H1 (cell line): ENCODE results near the gene CDX2. TPM values are rescaled to one million over a fixed set of nuclear protein-coding genes. Genes with fewer than 3 reads are reported as not detected.

Experiments
- CTCF ChIA-PET: fragments of 300-600 bp; sonication (Branson Sonifier 250); formaldehyde crosslinking; loops from one replicate; lab custom pipeline; 2021; ENCODE audit not compliant: partially characterized antibody; lab: Charles Lee
- POLR2A ChIA-PET: fragments of 300-600 bp; sonication (Branson Sonifier 250); formaldehyde crosslinking; loops from one replicate; lab custom pipeline; 2021; ENCODE audit warnings: inconsistent platforms; ENCODE audit not compliant: partially characterized antibody; lab: Charles Lee
- DNase-seq, 2 experiments: peaks; one replicate each; pipeline versions ENCODE4 v3.0.0 to v3.0.0-alpha.2; 2010 to 2022; ENCODE audit warnings: low spot score in 2 of 2, low read depth in 1 of 2, mixed read lengths in 1 of 2
- FAIRE-seq: peaks from 2 replicates; lab custom pipeline; 2011; peaks lifted over from hg19 to GRCh38; lab: Jason Lieb, UNC
- H2AFZ ChIP-seq: 2 replicates; pipeline ENCODE4 v1.8.1; 2012; ENCODE audit warnings: low read length, inconsistent platforms
- H2AK5ac ChIP-seq: 2 replicates; pipeline ENCODE4 v1.6.1; 2013; ENCODE audit warnings: low read depth, low read length
- H2BK120ac ChIP-seq: replicated peaks from 2 replicates; pipeline ENCODE3; 2013; ENCODE audit warnings: low read depth, low read length, inconsistent platforms
- H2BK12ac ChIP-seq: 2 replicates; pipeline ENCODE4 v1.6.1; 2013; ENCODE audit warnings: low read depth, low read length
- H2BK15ac ChIP-seq: 2 replicates; pipeline ENCODE4 v1.6.1; 2013; ENCODE audit warnings: low read length
- H2BK20ac ChIP-seq: 2 replicates; pipeline ENCODE4 v1.6.1; 2013; ENCODE audit warnings: low read length
- H2BK5ac ChIP-seq: 2 replicates; pipeline ENCODE4 v1.6.1; 2013; ENCODE audit warnings: low read depth, low read length
- H3K14ac ChIP-seq: 2 replicates; pipeline ENCODE4 v1.6.1; 2013; ENCODE audit warnings: inconsistent platforms; ENCODE audit not compliant: insufficient read length
- H3K18ac ChIP-seq: 2 replicates; pipeline ENCODE4 v1.6.1; 2013; ENCODE audit warnings: low read length; ENCODE audit errors: extremely low read depth
- H3K23ac ChIP-seq: 2 replicates; pipeline ENCODE4 v1.6.1; 2013; ENCODE audit warnings: inconsistent platforms; ENCODE audit not compliant: insufficient read length
- H3K23me2 ChIP-seq: 2 replicates; pipeline ENCODE4 v1.6.1; 2013; ENCODE audit warnings: low read depth, low read length
- H3K27ac ChIP-seq: 2 replicates; pipeline ENCODE4 v1.6.1; 2011; ENCODE audit warnings: low read depth, low read length, inconsistent platforms
- H3K27me3 ChIP-seq, 4 experiments: replicated peaks in 1 of 4; 1 replicate in 1 of 4; 2 replicates in 3 of 4; pipeline versions ENCODE4 v1.6.1 to v1.8.1; 2011 to 2013; ENCODE audit warnings: low read length in 3 of 4, mild to moderate bottlenecking in 3 of 4, inconsistent platforms in 2 of 4, mixed read lengths in 2 of 4, moderate library complexity in 1 of 4; ENCODE audit not compliant: control insufficient read depth in 3 of 4, insufficient read depth in 3 of 4; ENCODE audit errors: extremely low read depth in 1 of 4
- H3K36me3 ChIP-seq, 4 experiments: 2 replicates each; pipeline versions ENCODE4 v1.6.1 to v1.8.1; 2011 to 2013; ENCODE audit warnings: mild to moderate bottlenecking in 4 of 4, low read length in 3 of 4, moderate library complexity in 2 of 4, control low read depth in 1 of 4, inconsistent platforms in 1 of 4; ENCODE audit not compliant: insufficient read depth in 4 of 4, control insufficient read depth in 2 of 4
- H3K4ac ChIP-seq: replicated peaks from 2 replicates; pipeline ENCODE3; 2013; ENCODE audit warnings: low read length, low read depth, mixed read lengths, inconsistent platforms; ENCODE audit not compliant: insufficient read length
- H3K4me1 ChIP-seq, 4 experiments: replicated peaks in 1 of 4; 1 replicate in 1 of 4; 2 replicates in 3 of 4; pipeline versions ENCODE4 v1.6.1 to v1.8.1; 2011 to 2013; ENCODE audit warnings: low read length in 3 of 4, inconsistent platforms in 2 of 4, mixed read lengths in 1 of 4; ENCODE audit not compliant: insufficient read depth in 4 of 4, control insufficient read depth in 3 of 4
- H3K4me2 ChIP-seq, 2 experiments: 2 replicates each; pipeline versions ENCODE4 v1.6.1 to v1.8.1; 2011 to 2013; ENCODE audit warnings: low read depth in 2 of 2, low read length in 2 of 2, control low read depth in 1 of 2, inconsistent platforms in 1 of 2, mild to moderate bottlenecking in 1 of 2; ENCODE audit not compliant: insufficient read depth in 1 of 2
- H3K4me3 ChIP-seq, 4 experiments: fragments of 200-600, 300-600 bp in 1 of 4; sonication (generic), shearing (Covaris generic), sonication (Bioruptor Twin) in 1 of 4; 2 replicates each; pipeline versions ENCODE4 v1.5.1 to v1.8.1; 2011 to 2016; ENCODE audit warnings: low read length in 4 of 4, low read depth in 3 of 4, control low read depth in 2 of 4, inconsistent platforms in 2 of 4, mild to moderate bottlenecking in 2 of 4, mixed read lengths in 1 of 4, moderate library complexity in 1 of 4; ENCODE audit not compliant: insufficient read depth in 2 of 4; ENCODE audit errors: extremely low read depth in 1 of 4
- H3K56ac ChIP-seq: replicated peaks from 2 replicates; pipeline ENCODE3; 2013; ENCODE audit warnings: low read depth, mild to moderate bottlenecking, mixed read lengths, low read length, inconsistent platforms; ENCODE audit not compliant: insufficient read length
- H3K79me1 ChIP-seq: 2 replicates; pipeline ENCODE4 v1.6.1; 2013; ENCODE audit warnings: low read depth, low read length, control low read depth
- H3K79me2 ChIP-seq, 2 experiments: 2 replicates each; pipeline versions ENCODE4 v1.6.1 to v1.8.1; 2012 to 2013; ENCODE audit warnings: low read length in 2 of 2, mild to moderate bottlenecking in 2 of 2, inconsistent platforms in 1 of 2; ENCODE audit not compliant: insufficient read depth in 2 of 2, control insufficient read depth in 1 of 2
- H3K9ac ChIP-seq, 4 experiments: replicated peaks in 1 of 4; 1 replicate in 1 of 4; 2 replicates in 3 of 4; pipeline versions ENCODE4 v1.6.1 to v1.8.1; 2011 to 2013; ENCODE audit warnings: low read depth in 3 of 4, low read length in 3 of 4, control low read depth in 2 of 4, mild to moderate bottlenecking in 2 of 4, moderate library complexity in 2 of 4, inconsistent platforms in 1 of 4; ENCODE audit errors: extremely low read depth in 1 of 4
- H3K9me3 ChIP-seq, 2 experiments: 2 replicates each; pipeline versions ENCODE4 v1.6.1 to v1.8.1; 2012 to 2013; ENCODE audit warnings: mild to moderate bottlenecking in 2 of 2, moderate library complexity in 2 of 2, control low read depth in 1 of 2, inconsistent platforms in 1 of 2, low read depth in 1 of 2, low read length in 1 of 2, mixed read lengths in 1 of 2; ENCODE audit not compliant: insufficient read depth in 2 of 2
- H4K20me1 ChIP-seq, 2 experiments: replicated peaks in 1 of 2; 2 replicates each; pipeline versions ENCODE3 to v1.8.1; 2011 to 2013; ENCODE audit warnings: inconsistent platforms in 2 of 2, low read length in 2 of 2, mild to moderate bottlenecking in 1 of 2; ENCODE audit not compliant: insufficient read depth in 2 of 2, control insufficient read depth in 1 of 2
- H4K5ac ChIP-seq: 2 replicates; pipeline ENCODE4 v1.6.1; 2013; ENCODE audit warnings: low read length, low read depth, mixed read lengths, inconsistent platforms; ENCODE audit not compliant: insufficient read length
- H4K8ac ChIP-seq: 2 replicates; pipeline ENCODE4 v1.8.0; 2013; ENCODE audit warnings: mild to moderate bottlenecking, moderate library complexity, low read length, inconsistent platforms; ENCODE audit not compliant: insufficient read depth; ENCODE audit errors: extremely low read depth
- H4K91ac ChIP-seq: replicated peaks from 2 replicates; pipeline ENCODE3; 2013; ENCODE audit warnings: low read length, mixed read lengths, inconsistent platforms; ENCODE audit not compliant: insufficient read length
- ASH2L ChIP-seq: fragments of 200-600, 300-600 bp; sonication (generic); IDR thresholded peaks from one replicate; pipeline ENCODE4 v1.7.1; 2017; ENCODE audit warnings: low read length
- CBX8 ChIP-seq: fragments of 300-800, 300-1000 bp; sonication (generic); IDR thresholded peaks from 2 replicates; pipeline ENCODE4 v1.7.1; 2016; ENCODE audit warnings: low read depth, low read length, borderline replicate concordance
- CHD2 ChIP-seq: IDR thresholded peaks from 2 replicates; pipeline ENCODE4 v1.6.1; 2012; ENCODE audit warnings: low read length, improper control_type of control experiment
- CREB1 ChIP-seq: IDR thresholded peaks from 2 replicates; pipeline ENCODE4 v1.6.1; 2012; ENCODE audit warnings: inconsistent platforms
- E2F6 ChIP-seq: IDR thresholded peaks from 2 replicates; pipeline ENCODE4 v1.6.1; 2012; ENCODE audit warnings: inconsistent platforms
- GABPA ChIP-seq: IDR thresholded peaks from 2 replicates; pipeline ENCODE4 v1.6.1; 2011; ENCODE audit warnings: mild to moderate bottlenecking, low read length, moderate library complexity, borderline replicate concordance; ENCODE audit not compliant: insufficient read depth
- KDM4A ChIP-seq: IDR thresholded peaks from one replicate; pipeline ENCODE4 v1.7.1; 2012; ENCODE audit warnings: low read depth, mild to moderate bottlenecking, moderate library complexity, low read length, inconsistent platforms; ENCODE audit not compliant: severe bottlenecking
- MAX ChIP-seq: IDR thresholded peaks from 2 replicates; pipeline ENCODE4 v1.6.1; 2012; ENCODE audit warnings: inconsistent platforms
- NRF1 ChIP-seq: IDR thresholded peaks from 2 replicates; pipeline ENCODE4 v1.6.1; 2011; ENCODE audit warnings: mild to moderate bottlenecking, low read depth, low read length, improper control_type of control experiment
- SAP30 ChIP-seq: fragments of 300-600 bp; sonication (generic); IDR thresholded peaks from 2 replicates; pipeline ENCODE4 v1.7.1; 2012; ENCODE audit warnings: low read length, moderate library complexity, mild to moderate bottlenecking, inconsistent platforms; ENCODE audit not compliant: insufficient read depth, insufficient replicate concordance
- SUZ12 ChIP-seq: fragments of 200-600 bp; sonication (generic); IDR thresholded peaks from 2 replicates; pipeline ENCODE4 v1.6.1; 2012; ENCODE audit warnings: mild to moderate bottlenecking, inconsistent platforms, low read length, moderate library complexity, mixed read lengths
- TBP ChIP-seq: IDR thresholded peaks from 2 replicates; pipeline ENCODE4 v1.6.1; 2011; ENCODE audit warnings: low read depth, low read length, improper control_type of control experiment
- TEAD4 ChIP-seq: IDR thresholded peaks from 2 replicates; pipeline ENCODE4 v1.6.1; 2012; ENCODE audit warnings: low read depth, low read length, inconsistent platforms, mixed read lengths
- WGBS, 2 experiments: shearing (Covaris generic) in 1 of 2; methylation state at CpG; one replicate each; pipeline versions ENCODE4 v1.1.6 to v1.1.7; 2013 to 2015; ENCODE audit warnings: low lambda C conversion rate in 2 of 2, mixed read lengths in 2 of 2, inconsistent platforms in 1 of 2, low coverage in 1 of 2, missing lambda C conversion rate in 1 of 2; ENCODE audit not compliant: insufficient replicate concordance in 2 of 2, insufficient coverage in 1 of 2, insufficient read length in 1 of 2; ENCODE audit errors: extremely low coverage in 1 of 2, missing lambda C conversion rate in 1 of 2; 5-methylcytosine and 5-hydroxymethylcytosine counted together
- polyA plus RNA-seq, 7 experiments: library from polyadenylated mRNA; depleted of rRNA in 3 of 7; stranded (reverse) in 5 of 7; unstranded in 2 of 7; fragments of >200 nt in 5 of 7; fragments of 200-250 nt in 2 of 7; gene quantifications; 1 replicate in 5 of 7; 2 replicates in 1 of 7; 4 replicates in 1 of 7; pipeline versions ENCODE4 v1.2.1 to v1.2.3, GENCODE V29; 2011 to 2013; ENCODE audit warnings: missing spikeins in 2 of 7, mixed read lengths in 2 of 7
- total RNA-seq: library from RNA; stranded (reverse); fragmentation: NEBNext Ultra II Directional; extraction: Animal tissue kit (Norgen Biotek cat#: 25700); gene quantifications from 2 replicates; pipeline ENCODE4 v1.2.1, GENCODE V29; 2021

The CDX2 gene
- total and polyA plus RNA-seq, 2 of the 8 experiments (the other 6 are each of a cell fraction or from before 2014, with no cell fraction given): 0.09 TPM; not detected in 1

- no peak for FAIRE-seq
- Histone ChIP-seq H3K14ac (no peak overlapping the region), H3K23me2 (no peaks in the 10 kb centered on the region), H2AFZ (no peak overlapping the region), H3K4me2 (no peak overlapping the region), H3K27me3 (peaks cover 30 to 51% (median 46%) of the 10 kb centered on the region in 4 experiments), H2BK5ac (no peak overlapping the region), H2BK15ac (no peak overlapping the region), H4K8ac (no peak overlapping the region), H3K27ac (no peak overlapping the region), H3K9me3 (no peaks in the 10 kb centered on the region), H3K79me1 (no peaks in the 10 kb centered on the region), H3K4ac (no peak overlapping the region), H2BK120ac (no peak overlapping the region), H3K36me3 (peaks cover 0 to under 1% (median 0%) of the 10 kb centered on the region in 4 experiments; a peak in 1 of 8 replicates), H3K4me3 (no peak overlapping the region), H3K56ac (no peak overlapping the region), H3K18ac (no peak overlapping the region), H4K91ac (no peak overlapping the region), H3K9ac (no peak overlapping the region), H4K5ac (no peak overlapping the region), H3K4me1 (no peaks in the 10 kb centered on the region), H3K23ac (no peak overlapping the region), H3K79me2 (no peaks in the 10 kb centered on the region), H2AK5ac (no peak overlapping the region), H4K20me1 (peaks cover 0 to 11% of the 10 kb centered on the region in 2 experiments), H2BK12ac (no peak overlapping the region), H2BK20ac (no peak overlapping the region)
- CTCF ChIA-PET: interaction anchor here (0.7 to 20.5 kb wide), 11 partner anchors 9 to 624 kb away, joined by 3 to 283 read pairs (median 7); partner anchors contain the start of gene CDX2
- POLR2A ChIA-PET: no interaction called here
- WGBS, 2 experiments: 95% methylated on average over 1 of the region's 1 CpG; no CpG with 5 or more reads in 1 of the 2 experiments
- DNase-seq: no peak
- TF ChIP-seq CHD2: no peak
- TF ChIP-seq CREB1: no peak
- no peak for TF ChIP-seq SUZ12
- no peak for TF ChIP-seq ASH2L
- TF ChIP-seq GABPA: no peak
- TF ChIP-seq TBP: no peak
- no peak for TF ChIP-seq MAX
- no peak for TF ChIP-seq SAP30
- no peak for TF ChIP-seq NRF1
- no peak for TF ChIP-seq TEAD4
- no peak for TF ChIP-seq CBX8
- TF ChIP-seq KDM4A: no peak
- TF ChIP-seq E2F6: no peak
Measured at GRCh38 chr13:27985600-27985999, 16.5 kb upstream of the CDX2 start.
